HG02885 (cell line): ENCODE results near the gene VTN.

Experiments used
- ATAC-seq: cut with Tn5 transposase; IDR thresholded peaks from one replicate; pipeline ENCODE4 v1.9.1; 2021; ENCODE audit warnings: mild to moderate bottlenecking; ENCODE audit not compliant: unreplicated experiment, poor library complexity

VTN gene

GRCh38 chr17:28370035-28370743 lies at the start of gene VTN:
Gene VTN (minus strand): TSS chr17:28370307. CDS start chr17:28370203, 104 bp downstream.
- no peak for ATAC-seq

GRCh38 chr17:28416703-28417311 lies 46.7 kb upstream of the VTN start:
- no peak for ATAC-seq

GRCh38 chr17:28415886-28416285 lies 45.8 kb upstream of the VTN start:
- ATAC-seq = no peak

GRCh38 chr17:28413804-28414203 lies 43.7 kb upstream of the VTN start:
- no peak for ATAC-seq

- no peak for ATAC-seq
Observed at GRCh38 chr17:28412099-28412498, 42.0 kb upstream of the VTN start.

GRCh38 chr17:28407974-28408306 lies 37.8 kb upstream of the VTN start:
- no peak for ATAC-seq

GRCh38 chr17:28407130-28407973 lies 37.2 kb upstream of the VTN start:
- ATAC-seq = no peak

- peak; percentile 11 for ATAC-seq
Observed at GRCh38 chr17:28406473-28406814, 36.3 kb upstream of the VTN start.

- peak; percentile 80 for ATAC-seq
Observed at GRCh38 chr17:28405632-28406472, 35.7 kb upstream of the VTN start, which contains the start of gene SLC46A1. Gene SLC46A1 (minus strand): TSS chr17:28406212. CDS start chr17:28406114, 98 bp downstream.

GRCh38 chr17:28404812-28405570 lies 34.9 kb upstream of the VTN start:
- no peak for ATAC-seq

- ATAC-seq = no peak
Observed at GRCh38 chr17:28404461-28404811, 34.3 kb upstream of the VTN start.

- ATAC-seq = no peak
Observed at GRCh38 chr17:28404007-28404406, 33.9 kb upstream of the VTN start.

- no peak for ATAC-seq
Observed at GRCh38 chr17:28402844-28403243, 32.7 kb upstream of the VTN start.

GRCh38 chr17:28402224-28402630 lies 32.1 kb upstream of the VTN start:
- ATAC-seq = no peak

- no peak for ATAC-seq
Observed at GRCh38 chr17:28399808-28400207, 29.7 kb upstream of the VTN start.

GRCh38 chr17:28398280-28398981 lies 28.3 kb upstream of the VTN start:
- no peak for ATAC-seq

GRCh38 chr17:28397687-28398279 lies 27.7 kb upstream of the VTN start:
- ATAC-seq = no peak

- ATAC-seq = no peak
Observed at GRCh38 chr17:28397275-28397674, 27.2 kb upstream of the VTN start.
